Osteoblast (primary cell): ENCODE data around the gene CRIP2. TPM values are rescaled to one million over a fixed set of nuclear protein-coding genes. Genes with fewer than 3 reads are reported as not detected.

Source experiments
- DNase-seq: peaks from one replicate; pipeline ENCODE4 v3.0.0; 2011; ENCODE audit warnings: low spot score, mixed read lengths; ENCODE audit not compliant: insufficient read length; ENCODE audit errors: missing footprints
- H2AFZ ChIP-seq: 2 replicates; pipeline ENCODE4 v1.6.0; 2011; ENCODE audit warnings: mild to moderate bottlenecking, low read length
- H3K27ac ChIP-seq: 2 replicates; pipeline ENCODE4 v1.5.1; 2011; ENCODE audit warnings: mild to moderate bottlenecking, low read depth, low read length, moderate library complexity
- H3K27me3 ChIP-seq: 2 replicates; pipeline ENCODE4 v1.6.0; 2012; ENCODE audit warnings: mild to moderate bottlenecking, control low read depth, inconsistent platforms, low read length, moderate library complexity; ENCODE audit not compliant: insufficient read depth
- H3K36me3 ChIP-seq: 2 replicates; pipeline ENCODE4 v1.5.1; 2011; ENCODE audit warnings: mild to moderate bottlenecking, low read length, control low read depth, moderate library complexity; ENCODE audit not compliant: insufficient read depth
- H3K4me1 ChIP-seq: 2 replicates; pipeline ENCODE4 v1.5.1; 2011; ENCODE audit warnings: mild to moderate bottlenecking, low read length, control low read depth, moderate library complexity; ENCODE audit not compliant: insufficient read depth
- H3K4me2 ChIP-seq: 2 replicates; pipeline ENCODE4 v1.6.0; 2011; ENCODE audit warnings: mild to moderate bottlenecking, low read length; ENCODE audit not compliant: insufficient read depth
- H3K4me3 ChIP-seq: fragments of 200-600 bp; sonication (generic); 3 replicates; pipeline ENCODE4 v1.5.1; 2012; ENCODE audit warnings: mild to moderate bottlenecking, low read length, inconsistent platforms; ENCODE audit not compliant: insufficient read depth
- H3K79me2 ChIP-seq: 2 replicates; pipeline ENCODE4 v1.6.0; 2012; ENCODE audit warnings: mild to moderate bottlenecking, low read length, control low read depth, inconsistent platforms; ENCODE audit not compliant: insufficient read depth
- H3K9me3 ChIP-seq: 2 replicates; pipeline ENCODE4 v1.5.1; 2011; ENCODE audit warnings: low read depth, low read length, control low read depth
- H4K20me1 ChIP-seq: 2 replicates; pipeline ENCODE4 v1.6.0; 2012; ENCODE audit warnings: mild to moderate bottlenecking, low read length, control low read depth; ENCODE audit not compliant: insufficient read depth
- total RNA-seq: library from RNA; depleted of rRNA; stranded (reverse); fragments of >200 nt; gene quantifications from 2 replicates; pipeline ENCODE4 v1.2.3, GENCODE V29; 2012
- TF ChIP-seq, protein P1 (sequence below): IDR thresholded peaks from 2 replicates; pipeline ENCODE4 v1.5.1; 2011; ENCODE audit warnings: mild to moderate bottlenecking, low read depth, low read length, moderate library complexity; ENCODE audit errors: extremely low read depth

Gene CRIP2
- total RNA-seq, 1 donor: 43.8 TPM

DNA sequence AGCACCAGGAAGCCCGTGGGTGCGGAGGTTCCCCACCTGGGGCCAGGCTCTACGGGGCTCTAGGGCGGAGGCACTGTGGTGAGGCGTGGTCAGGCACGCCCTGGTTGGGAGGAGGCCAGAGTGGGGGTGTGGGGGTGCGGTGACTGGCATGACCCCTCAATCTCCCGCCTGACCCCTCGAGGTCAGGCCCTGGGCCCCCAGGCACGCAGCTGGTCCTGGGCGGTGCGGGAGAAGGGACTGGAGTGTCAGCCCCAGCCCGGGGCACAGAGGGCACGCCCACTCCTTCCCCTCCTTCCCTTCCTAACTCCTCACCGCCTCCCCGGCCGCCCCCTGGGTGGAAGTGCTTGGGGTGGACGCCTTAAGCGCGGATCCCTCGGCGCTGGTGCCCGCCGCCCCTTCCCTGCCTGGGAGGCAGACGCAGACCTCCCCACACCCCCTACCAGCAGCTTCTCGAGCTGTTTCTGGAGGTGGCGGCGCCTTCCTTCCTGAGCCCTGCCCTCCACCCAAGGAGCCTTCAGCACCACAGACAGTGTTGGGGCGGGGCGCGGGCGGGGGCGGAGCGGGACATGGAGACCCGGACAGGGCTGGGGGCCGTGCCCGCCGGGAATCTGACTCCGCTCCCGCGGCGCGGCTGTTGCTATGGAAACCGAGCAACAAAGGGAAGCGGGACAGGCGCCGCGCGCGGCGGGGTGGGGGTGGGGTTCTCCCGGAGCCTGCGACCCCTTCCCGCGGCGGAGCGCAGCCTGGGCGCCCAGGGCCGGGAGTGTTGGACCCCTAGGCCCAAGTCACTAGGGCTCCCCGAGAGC lies 741 bp upstream of the CRIP2 start:
- peaks cover 26% of the 10 kb centered on the region for H3K4me1 ChIP-seq
- H3K36me3 ChIP-seq: no peaks in the 10 kb centered on the region
- no peak overlapping the region for H3K27ac ChIP-seq
- H3K4me3 ChIP-seq: peak overlapping the region; percentile 67
- TF ChIP-seq, protein P1, sequence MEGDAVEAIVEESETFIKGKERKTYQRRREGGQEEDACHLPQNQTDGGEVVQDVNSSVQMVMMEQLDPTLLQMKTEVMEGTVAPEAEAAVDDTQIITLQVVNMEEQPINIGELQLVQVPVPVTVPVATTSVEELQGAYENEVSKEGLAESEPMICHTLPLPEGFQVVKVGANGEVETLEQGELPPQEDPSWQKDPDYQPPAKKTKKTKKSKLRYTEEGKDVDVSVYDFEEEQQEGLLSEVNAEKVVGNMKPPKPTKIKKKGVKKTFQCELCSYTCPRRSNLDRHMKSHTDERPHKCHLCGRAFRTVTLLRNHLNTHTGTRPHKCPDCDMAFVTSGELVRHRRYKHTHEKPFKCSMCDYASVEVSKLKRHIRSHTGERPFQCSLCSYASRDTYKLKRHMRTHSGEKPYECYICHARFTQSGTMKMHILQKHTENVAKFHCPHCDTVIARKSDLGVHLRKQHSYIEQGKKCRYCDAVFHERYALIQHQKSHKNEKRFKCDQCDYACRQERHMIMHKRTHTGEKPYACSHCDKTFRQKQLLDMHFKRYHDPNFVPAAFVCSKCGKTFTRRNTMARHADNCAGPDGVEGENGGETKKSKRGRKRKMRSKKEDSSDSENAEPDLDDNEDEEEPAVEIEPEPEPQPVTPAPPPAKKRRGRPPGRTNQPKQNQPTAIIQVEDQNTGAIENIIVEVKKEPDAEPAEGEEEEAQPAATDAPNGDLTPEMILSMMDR: no peak
- H3K4me2 ChIP-seq: peak overlapping the region; percentile 76
- peak; percentile 99 for DNase-seq
- no peak overlapping the region for H2AFZ ChIP-seq
- peaks cover 4% of the 10 kb centered on the region for H3K79me2 ChIP-seq
- H4K20me1 ChIP-seq: peaks cover 18% of the 10 kb centered on the region
- no peaks in the 10 kb centered on the region for H3K27me3 ChIP-seq
- no peaks in the 10 kb centered on the region for H3K9me3 ChIP-seq

DNA sequence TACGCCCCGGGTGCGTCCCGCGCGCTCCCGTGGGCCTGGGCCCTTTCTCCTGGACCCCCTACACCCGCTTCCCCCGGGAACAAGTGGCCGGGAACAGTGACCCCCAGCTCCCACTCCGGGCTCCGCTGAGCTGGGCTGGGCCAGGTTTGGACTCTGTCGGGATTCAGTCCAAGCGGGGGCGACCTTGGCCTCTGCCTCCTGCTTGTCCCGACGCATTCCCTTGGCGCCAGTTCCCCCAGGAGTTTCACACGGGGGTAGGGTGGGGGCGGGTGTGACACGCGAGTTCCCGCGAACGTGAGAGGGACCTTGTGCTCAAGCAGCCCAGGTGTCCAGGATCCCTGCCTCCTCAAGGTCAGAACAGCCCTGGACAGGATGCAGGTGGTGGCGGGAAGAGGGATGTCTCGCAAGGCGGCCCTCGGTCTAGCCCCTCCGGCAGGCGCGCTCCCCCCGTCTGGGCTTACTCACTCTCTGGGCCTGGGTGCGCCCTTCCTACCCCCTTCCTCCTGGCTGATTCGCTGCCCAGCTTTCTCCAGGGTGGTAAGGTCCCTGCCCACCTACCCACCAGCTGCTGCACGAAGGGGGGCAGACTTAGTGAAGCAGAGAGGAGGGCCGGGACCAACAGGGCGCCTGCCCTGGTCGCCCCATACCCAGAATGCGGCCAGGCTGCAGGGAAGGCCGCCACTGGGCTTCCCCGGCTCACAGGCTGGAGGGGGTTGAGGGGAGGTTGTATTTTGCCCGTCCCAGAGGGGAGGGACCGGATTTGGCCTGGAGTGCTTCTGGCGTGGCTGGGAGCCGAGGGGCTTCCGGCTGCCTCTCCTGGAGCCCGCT lies 862 bp downstream of the CRIP2 start:
- H2AFZ ChIP-seq: peak overlapping the region; percentile 59

DNA sequence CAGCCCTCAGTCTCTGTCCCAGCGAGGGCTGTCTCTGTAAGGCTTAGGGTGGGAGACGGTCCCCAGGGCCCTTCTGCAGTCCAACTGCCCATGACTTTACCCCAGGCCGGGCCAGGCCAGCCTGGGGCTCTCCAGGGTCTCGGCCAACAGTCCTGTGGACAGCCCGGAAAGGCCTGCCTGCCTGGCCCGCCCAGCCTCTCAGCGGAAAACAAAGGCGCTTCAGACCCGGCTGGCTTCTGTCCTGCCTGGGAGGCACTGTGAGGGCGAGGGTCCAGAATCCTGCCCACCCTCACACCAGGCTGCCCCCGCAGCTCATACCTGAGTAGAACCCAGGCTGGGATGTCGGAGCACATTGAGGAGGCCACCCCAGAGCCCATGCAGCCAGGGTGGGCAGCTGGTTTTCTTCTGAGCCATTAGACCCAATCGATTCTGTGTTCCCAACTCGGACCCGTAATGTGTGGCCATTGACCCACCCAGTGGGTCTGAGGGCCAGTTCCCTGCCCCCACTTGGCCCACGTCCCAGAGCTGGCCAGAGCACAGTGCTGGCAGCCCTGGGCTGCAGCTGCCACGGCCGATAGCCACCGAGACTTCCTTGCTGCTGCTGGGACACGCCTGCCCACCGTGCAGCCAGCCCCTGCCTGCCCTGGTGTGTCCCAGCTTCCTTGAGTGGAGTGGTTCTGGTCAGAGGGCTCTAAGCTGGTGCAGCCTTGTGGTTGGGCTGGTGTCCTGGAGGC lies 1.6 kb downstream of the CRIP2 start:
- no peaks in the 10 kb centered on the region for H3K36me3 ChIP-seq
- DNase-seq: peak; percentile 98
- H3K27ac ChIP-seq: peak overlapping the region; percentile 61
- peak overlapping the region; percentile 59 for H2AFZ ChIP-seq
- H3K4me1 ChIP-seq: peaks cover 30% of the 10 kb centered on the region
- TF ChIP-seq, protein P1: no peak
- no peaks in the 10 kb centered on the region for H3K27me3 ChIP-seq
- H3K4me2 ChIP-seq: peak overlapping the region; percentile 82
- H4K20me1 ChIP-seq: peaks cover 12% of the 10 kb centered on the region
- peak overlapping the region; percentile 76 for H3K4me3 ChIP-seq
- no peaks in the 10 kb centered on the region for H3K9me3 ChIP-seq
- H3K79me2 ChIP-seq: peaks cover 4% of the 10 kb centered on the region

More for the DNA sequence above, 862 bp downstream of the CRIP2 start:
- H3K27me3 ChIP-seq: no peaks in the 10 kb centered on the region
- DNase-seq: peak; percentile 99
- TF ChIP-seq, protein P1: no peak
- H3K79me2 ChIP-seq: peaks cover 4% of the 10 kb centered on the region
- H3K4me3 ChIP-seq: peak overlapping the region; percentile 76
- H3K4me1 ChIP-seq: peaks cover 26% of the 10 kb centered on the region
- peaks cover 18% of the 10 kb centered on the region for H4K20me1 ChIP-seq
- peak overlapping the region; percentile 82 for H3K4me2 ChIP-seq
- H3K9me3 ChIP-seq: no peaks in the 10 kb centered on the region
- no peaks in the 10 kb centered on the region for H3K36me3 ChIP-seq
- peak overlapping the region; percentile 61 for H3K27ac ChIP-seq
